HL-60 (cell line): ENCODE measurements around the gene NR4A1.

Experiments used
- DNase-seq, 2 experiments: peaks; one replicate each; pipeline ENCODE4 v3.0.0-alpha.2; 2010 to 2020; ENCODE audit warnings: low read depth in 1 of 2, low spot score in 1 of 2
- H3K27ac ChIP-seq: fragments of 250-450 bp; sonication (Bioruptor Pico); replicated peaks from 2 replicates; pipeline ENCODE4 v1.5.1; 2020; ENCODE audit warnings: mild to moderate bottlenecking, moderate library complexity
- H3K27me3 ChIP-seq: fragments of 250-450 bp; sonication (Bioruptor Pico); 2 replicates; pipeline ENCODE4 v1.5.1; 2021; ENCODE audit warnings: mild to moderate bottlenecking, moderate library complexity; ENCODE audit not compliant: insufficient read depth, poor library complexity, severe bottlenecking
- H3K4me3 ChIP-seq: replicated peaks from 2 replicates; pipeline ENCODE4 v1.5.1; 2011; ENCODE audit warnings: mild to moderate bottlenecking, control low read depth, low read length; ENCODE audit not compliant: insufficient read depth
- GABPA ChIP-seq: IDR thresholded peaks from 2 replicates; pipeline ENCODE4 v1.6.1; 2012; ENCODE audit warnings: low read depth
- POLR2AphosphoS5 ChIP-seq: IDR thresholded peaks from 2 replicates; pipeline ENCODE4 v1.6.1; 2012; ENCODE audit warnings: low read depth
- SPI1 ChIP-seq: IDR thresholded peaks from 2 replicates; pipeline ENCODE4 v1.6.1; 2012; ENCODE audit warnings: low read depth, mild to moderate bottlenecking, borderline replicate concordance
- TF ChIP-seq, protein P1 (sequence below): IDR thresholded peaks from one replicate; pipeline ENCODE4 v1.5.1; 2011; ENCODE audit warnings: low read length, control low read depth, inconsistent platforms; ENCODE audit not compliant: insufficient read depth
- TF ChIP-seq, protein P2 (sequence below): IDR thresholded peaks from 2 replicates; pipeline ENCODE4 v1.6.1; 2012; ENCODE audit warnings: low read depth; ENCODE audit not compliant: insufficient replicate concordance

Gene NR4A1

DNA sequence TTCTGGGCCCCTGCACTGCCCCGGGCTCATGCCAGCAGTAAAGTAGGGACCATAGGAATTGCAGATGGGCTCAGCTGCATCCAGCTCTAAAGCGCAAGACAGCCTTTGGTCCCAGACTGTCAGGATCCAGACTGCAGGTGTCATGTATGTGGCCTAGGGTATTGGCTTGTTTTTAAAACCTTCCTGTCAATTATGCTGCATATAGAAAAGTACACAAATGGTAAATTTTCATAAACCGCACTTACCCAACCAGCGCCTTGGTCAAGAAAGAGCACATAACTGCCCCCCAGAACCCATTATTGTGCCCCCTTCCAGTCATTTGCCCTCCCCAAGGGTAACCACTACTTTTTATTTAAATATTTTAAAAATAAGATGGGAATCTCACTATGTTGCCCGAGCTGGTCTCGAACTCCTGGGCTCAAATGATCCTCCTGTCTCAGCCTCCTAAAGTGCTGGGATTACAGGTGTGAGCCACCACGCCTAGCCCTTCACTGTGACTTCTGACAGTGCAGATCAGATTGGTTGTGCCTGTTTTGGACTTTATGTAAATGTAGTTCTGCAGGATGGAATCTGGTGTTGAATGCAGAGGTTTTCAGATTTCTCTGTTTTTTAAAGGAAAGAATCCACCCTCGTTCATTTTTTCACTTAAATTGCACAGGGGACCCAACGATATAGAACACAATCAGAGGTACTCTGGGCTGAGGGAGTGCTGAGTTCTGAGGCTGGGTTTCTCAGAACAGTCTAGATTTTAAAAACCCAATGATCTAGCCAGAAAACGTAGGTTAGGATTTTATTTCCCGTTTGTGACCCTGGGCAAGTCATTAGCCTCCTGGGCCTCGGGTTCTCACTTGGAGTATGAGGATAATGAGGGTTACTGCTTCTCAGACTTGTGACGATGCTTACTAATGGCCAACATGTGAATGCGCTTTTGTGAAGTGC is 6.7 kb downstream of the NR4A1 start:
- TF ChIP-seq, protein P1, sequence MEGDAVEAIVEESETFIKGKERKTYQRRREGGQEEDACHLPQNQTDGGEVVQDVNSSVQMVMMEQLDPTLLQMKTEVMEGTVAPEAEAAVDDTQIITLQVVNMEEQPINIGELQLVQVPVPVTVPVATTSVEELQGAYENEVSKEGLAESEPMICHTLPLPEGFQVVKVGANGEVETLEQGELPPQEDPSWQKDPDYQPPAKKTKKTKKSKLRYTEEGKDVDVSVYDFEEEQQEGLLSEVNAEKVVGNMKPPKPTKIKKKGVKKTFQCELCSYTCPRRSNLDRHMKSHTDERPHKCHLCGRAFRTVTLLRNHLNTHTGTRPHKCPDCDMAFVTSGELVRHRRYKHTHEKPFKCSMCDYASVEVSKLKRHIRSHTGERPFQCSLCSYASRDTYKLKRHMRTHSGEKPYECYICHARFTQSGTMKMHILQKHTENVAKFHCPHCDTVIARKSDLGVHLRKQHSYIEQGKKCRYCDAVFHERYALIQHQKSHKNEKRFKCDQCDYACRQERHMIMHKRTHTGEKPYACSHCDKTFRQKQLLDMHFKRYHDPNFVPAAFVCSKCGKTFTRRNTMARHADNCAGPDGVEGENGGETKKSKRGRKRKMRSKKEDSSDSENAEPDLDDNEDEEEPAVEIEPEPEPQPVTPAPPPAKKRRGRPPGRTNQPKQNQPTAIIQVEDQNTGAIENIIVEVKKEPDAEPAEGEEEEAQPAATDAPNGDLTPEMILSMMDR: no peak
- TF ChIP-seq POLR2AphosphoS5 (no peak), GABPA (no peak), SPI1 (no peak)
- TF ChIP-seq, protein P2, sequence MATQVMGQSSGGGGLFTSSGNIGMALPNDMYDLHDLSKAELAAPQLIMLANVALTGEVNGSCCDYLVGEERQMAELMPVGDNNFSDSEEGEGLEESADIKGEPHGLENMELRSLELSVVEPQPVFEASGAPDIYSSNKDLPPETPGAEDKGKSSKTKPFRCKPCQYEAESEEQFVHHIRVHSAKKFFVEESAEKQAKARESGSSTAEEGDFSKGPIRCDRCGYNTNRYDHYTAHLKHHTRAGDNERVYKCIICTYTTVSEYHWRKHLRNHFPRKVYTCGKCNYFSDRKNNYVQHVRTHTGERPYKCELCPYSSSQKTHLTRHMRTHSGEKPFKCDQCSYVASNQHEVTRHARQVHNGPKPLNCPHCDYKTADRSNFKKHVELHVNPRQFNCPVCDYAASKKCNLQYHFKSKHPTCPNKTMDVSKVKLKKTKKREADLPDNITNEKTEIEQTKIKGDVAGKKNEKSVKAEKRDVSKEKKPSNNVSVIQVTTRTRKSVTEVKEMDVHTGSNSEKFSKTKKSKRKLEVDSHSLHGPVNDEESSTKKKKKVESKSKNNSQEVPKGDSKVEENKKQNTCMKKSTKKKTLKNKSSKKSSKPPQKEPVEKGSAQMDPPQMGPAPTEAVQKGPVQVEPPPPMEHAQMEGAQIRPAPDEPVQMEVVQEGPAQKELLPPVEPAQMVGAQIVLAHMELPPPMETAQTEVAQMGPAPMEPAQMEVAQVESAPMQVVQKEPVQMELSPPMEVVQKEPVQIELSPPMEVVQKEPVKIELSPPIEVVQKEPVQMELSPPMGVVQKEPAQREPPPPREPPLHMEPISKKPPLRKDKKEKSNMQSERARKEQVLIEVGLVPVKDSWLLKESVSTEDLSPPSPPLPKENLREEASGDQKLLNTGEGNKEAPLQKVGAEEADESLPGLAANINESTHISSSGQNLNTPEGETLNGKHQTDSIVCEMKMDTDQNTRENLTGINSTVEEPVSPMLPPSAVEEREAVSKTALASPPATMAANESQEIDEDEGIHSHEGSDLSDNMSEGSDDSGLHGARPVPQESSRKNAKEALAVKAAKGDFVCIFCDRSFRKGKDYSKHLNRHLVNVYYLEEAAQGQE: no peak
- Histone ChIP-seq H3K4me3 (no peak overlapping the region), H3K27ac (no peak overlapping the region), H3K27me3 (no peaks in the 10 kb centered on the region)
- DNase-seq: no peak

DNA sequence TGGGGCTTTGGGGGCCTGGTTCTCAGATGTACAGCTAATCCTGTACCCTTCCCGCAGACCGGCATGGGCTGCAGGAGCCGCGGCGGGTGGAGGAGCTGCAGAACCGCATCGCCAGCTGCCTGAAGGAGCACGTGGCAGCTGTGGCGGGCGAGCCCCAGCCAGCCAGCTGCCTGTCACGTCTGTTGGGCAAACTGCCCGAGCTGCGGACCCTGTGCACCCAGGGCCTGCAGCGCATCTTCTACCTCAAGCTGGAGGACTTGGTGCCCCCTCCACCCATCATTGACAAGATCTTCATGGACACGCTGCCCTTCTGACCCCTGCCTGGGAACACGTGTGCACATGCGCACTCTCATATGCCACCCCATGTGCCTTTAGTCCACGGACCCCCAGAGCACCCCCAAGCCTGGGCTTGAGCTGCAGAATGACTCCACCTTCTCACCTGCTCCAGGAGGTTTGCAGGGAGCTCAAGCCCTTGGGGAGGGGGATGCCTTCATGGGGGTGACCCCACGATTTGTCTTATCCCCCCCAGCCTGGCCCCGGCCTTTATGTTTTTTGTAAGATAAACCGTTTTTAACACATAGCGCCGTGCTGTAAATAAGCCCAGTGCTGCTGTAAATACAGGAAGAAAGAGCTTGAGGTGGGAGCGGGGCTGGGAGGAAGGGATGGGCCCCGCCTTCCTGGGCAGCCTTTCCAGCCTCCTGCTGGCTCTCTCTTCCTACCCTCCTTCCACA is 7.6 kb downstream of the NR4A1 start:
- no peaks in the 10 kb centered on the region for H3K27me3 ChIP-seq

DNA sequence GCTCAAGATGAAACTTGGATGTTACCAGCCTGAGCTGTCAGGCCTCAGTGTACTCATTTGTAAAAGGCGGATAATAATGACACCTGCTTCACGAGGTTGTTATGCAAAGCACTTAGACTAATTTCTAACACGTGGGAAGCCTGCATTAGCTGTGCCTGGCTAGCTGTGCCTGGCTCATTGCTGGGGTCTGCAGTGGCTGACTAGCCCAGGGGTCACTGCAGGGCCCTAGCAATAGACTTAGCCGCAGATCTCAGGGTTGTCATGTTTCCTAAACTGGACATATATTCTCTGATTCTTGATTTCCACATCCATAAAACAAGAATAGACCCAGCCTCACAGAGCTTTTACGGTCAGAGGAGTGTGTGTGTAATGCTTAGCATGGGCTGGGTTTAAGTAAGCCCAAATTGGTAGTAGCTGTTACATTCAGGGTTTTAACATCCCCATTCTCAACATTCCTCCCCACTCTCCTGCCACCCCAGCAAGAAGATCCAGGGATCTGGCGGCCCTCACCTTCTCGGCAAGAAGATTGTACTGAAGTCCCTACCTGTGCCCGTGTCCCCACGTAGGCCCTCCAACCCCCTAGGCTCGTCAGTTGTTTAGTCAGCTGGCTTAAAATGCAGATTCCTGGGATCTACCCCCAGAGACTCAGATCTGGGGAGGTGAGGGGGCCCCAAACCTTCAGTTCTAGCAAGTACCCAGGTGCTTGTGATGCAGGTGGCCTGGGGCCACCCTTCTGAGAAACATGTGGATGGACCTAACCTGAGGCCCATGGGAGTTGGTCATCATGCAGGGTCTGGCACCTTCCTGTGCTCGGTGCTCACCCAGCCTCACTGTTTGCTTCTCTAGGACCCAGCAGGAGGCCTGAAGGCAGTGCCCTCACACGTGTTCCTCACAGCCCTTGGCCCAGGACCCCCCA is 8.6 kb downstream of the NR4A1 start:
- no peaks in the 10 kb centered on the region for H3K27me3 ChIP-seq
- no peak for DNase-seq
- no peak overlapping the region for H3K4me3 ChIP-seq
- TF ChIP-seq SPI1 (no peak), POLR2AphosphoS5 (no peak), GABPA (no peak)
- TF ChIP-seq, protein P2: no peak
- TF ChIP-seq, protein P1: no peak
- H3K27ac ChIP-seq: no peak overlapping the region

More for the DNA sequence above, 7.6 kb downstream of the NR4A1 start:
- H3K4me3 ChIP-seq: no peak overlapping the region
- DNase-seq: no peak
- H3K27ac ChIP-seq: no peak overlapping the region
- no peak for TF ChIP-seq SPI1
- TF ChIP-seq, protein P2: no peak
